Activated naive CD8-positive, alpha-beta T cell (primary cell): ENCODE results near the gene TJP2.

Experiments used
- H3K27ac Mint-ChIP-seq: one replicate; pipeline ENCODE4 v1.8.0; 2021; ENCODE audit warnings: mixed read lengths
- H3K27me3 Mint-ChIP-seq: one replicate; pipeline ENCODE4 v1.8.0; 2021; ENCODE audit warnings: mixed read lengths
- H3K36me3 Mint-ChIP-seq: one replicate; pipeline ENCODE4 v1.8.0; 2021; ENCODE audit warnings: mixed read lengths
- H3K4me1 Mint-ChIP-seq: one replicate; pipeline ENCODE4 v1.8.0; 2021; ENCODE audit warnings: low read depth, mixed read lengths
- H3K4me3 Mint-ChIP-seq: one replicate; pipeline ENCODE4 v1.8.0; 2021; ENCODE audit warnings: mild to moderate bottlenecking, mixed read lengths
- H3K9me3 Mint-ChIP-seq: one replicate; pipeline ENCODE4 v1.8.0; 2021; ENCODE audit warnings: low read depth, mixed read lengths

Gene TJP2

GRCh38 chr9:69253057-69253456 lies 79.0 kb downstream of the TJP2 start:
- Mint-ChIP-seq H3K9me3 (no peaks in the 10 kb centered on the region), H3K36me3 (peaks cover 2% of the 10 kb centered on the region), H3K27me3 (no peaks in the 10 kb centered on the region), H3K27ac (no peak overlapping the region), H3K4me1 (no peaks in the 10 kb centered on the region), H3K4me3 (no peak overlapping the region)

- Mint-ChIP-seq H3K4me3 (no peak overlapping the region), H3K27me3 (no peaks in the 10 kb centered on the region), H3K9me3 (no peaks in the 10 kb centered on the region), H3K36me3 (no peaks in the 10 kb centered on the region), H3K27ac (no peak overlapping the region), H3K4me1 (no peaks in the 10 kb centered on the region)
These were observed 80.1 kb downstream of the TJP2 start for GRCh38 chr9:69254223-69254622.

- no peaks in the 10 kb centered on the region for H3K9me3 Mint-ChIP-seq
- no peaks in the 10 kb centered on the region for H3K27me3 Mint-ChIP-seq
- H3K4me1 Mint-ChIP-seq = no peaks in the 10 kb centered on the region
- H3K27ac Mint-ChIP-seq = no peak overlapping the region
- no peaks in the 10 kb centered on the region for H3K36me3 Mint-ChIP-seq
- H3K4me3 Mint-ChIP-seq = no peak overlapping the region
These were observed 81.5 kb downstream of the TJP2 start for GRCh38 chr9:69255591-69255990.

GRCh38 chr9:69258551-69258950 lies 84.5 kb downstream of the TJP2 start:
- Mint-ChIP-seq H3K9me3 (no peaks in the 10 kb centered on the region), H3K4me1 (no peaks in the 10 kb centered on the region), H3K27ac (no peak overlapping the region), H3K4me3 (no peak overlapping the region), H3K36me3 (no peaks in the 10 kb centered on the region), H3K27me3 (peaks cover 2% of the 10 kb centered on the region)

GRCh38 chr9:69260161-69260560 lies 86.1 kb downstream of the TJP2 start:
- no peak overlapping the region for H3K4me3 Mint-ChIP-seq
- no peaks in the 10 kb centered on the region for H3K36me3 Mint-ChIP-seq
- H3K4me1 Mint-ChIP-seq = no peaks in the 10 kb centered on the region
- H3K9me3 Mint-ChIP-seq = no peaks in the 10 kb centered on the region
- peaks cover 8% of the 10 kb centered on the region for H3K27me3 Mint-ChIP-seq
- H3K27ac Mint-ChIP-seq = no peak overlapping the region

- H3K27ac Mint-ChIP-seq = no peak overlapping the region
- H3K4me3 Mint-ChIP-seq = no peak overlapping the region
- H3K9me3 Mint-ChIP-seq = no peaks in the 10 kb centered on the region
- no peaks in the 10 kb centered on the region for H3K36me3 Mint-ChIP-seq
- peaks cover 14% of the 10 kb centered on the region for H3K27me3 Mint-ChIP-seq
- H3K4me1 Mint-ChIP-seq = no peaks in the 10 kb centered on the region
These were observed 87.6 kb downstream of the TJP2 start for GRCh38 chr9:69261636-69262035.

- H3K36me3 Mint-ChIP-seq = no peaks in the 10 kb centered on the region
- H3K27me3 Mint-ChIP-seq = peaks cover 16% of the 10 kb centered on the region
- H3K4me1 Mint-ChIP-seq = no peaks in the 10 kb centered on the region
- no peak overlapping the region for H3K27ac Mint-ChIP-seq
- H3K9me3 Mint-ChIP-seq = no peaks in the 10 kb centered on the region
- no peak overlapping the region for H3K4me3 Mint-ChIP-seq
These were observed 90.4 kb downstream of the TJP2 start for GRCh38 chr9:69264526-69264925.

- H3K9me3 Mint-ChIP-seq = no peaks in the 10 kb centered on the region
- no peak overlapping the region for H3K27ac Mint-ChIP-seq
- H3K36me3 Mint-ChIP-seq = no peaks in the 10 kb centered on the region
- no peaks in the 10 kb centered on the region for H3K4me1 Mint-ChIP-seq
- peaks cover 17% of the 10 kb centered on the region for H3K27me3 Mint-ChIP-seq
- no peak overlapping the region for H3K4me3 Mint-ChIP-seq
These were observed 91.8 kb downstream of the TJP2 start for GRCh38 chr9:69265891-69266290.

GRCh38 chr9:69272212-69272611 lies 98.1 kb downstream of the TJP2 start:
- Mint-ChIP-seq H3K36me3 (peaks cover 3% of the 10 kb centered on the region), H3K9me3 (peaks cover 4% of the 10 kb centered on the region), H3K27ac (no peak overlapping the region), H3K4me3 (no peak overlapping the region), H3K27me3 (peaks cover 9% of the 10 kb centered on the region), H3K4me1 (no peaks in the 10 kb centered on the region)

GRCh38 chr9:69273161-69273560 lies 99.1 kb downstream of the TJP2 start:
- Mint-ChIP-seq H3K36me3 (peaks cover 3% of the 10 kb centered on the region), H3K4me3 (no peak overlapping the region), H3K4me1 (no peaks in the 10 kb centered on the region), H3K27me3 (peaks cover 9% of the 10 kb centered on the region), H3K9me3 (peaks cover 4% of the 10 kb centered on the region), H3K27ac (no peak overlapping the region)

GRCh38 chr9:69276775-69277174 lies 102.7 kb downstream of the TJP2 start:
- Mint-ChIP-seq H3K4me3 (no peak overlapping the region), H3K27ac (no peak overlapping the region), H3K4me1 (no peaks in the 10 kb centered on the region), H3K9me3 (peaks cover 7% of the 10 kb centered on the region), H3K27me3 (peaks cover 9% of the 10 kb centered on the region), H3K36me3 (peaks cover 3% of the 10 kb centered on the region)

- peaks cover 7% of the 10 kb centered on the region for H3K9me3 Mint-ChIP-seq
- no peaks in the 10 kb centered on the region for H3K4me1 Mint-ChIP-seq
- peaks cover under 1% of the 10 kb centered on the region for H3K36me3 Mint-ChIP-seq
- H3K27ac Mint-ChIP-seq = no peak overlapping the region
- H3K27me3 Mint-ChIP-seq = peaks cover 13% of the 10 kb centered on the region
- no peak overlapping the region for H3K4me3 Mint-ChIP-seq
These were observed 105.1 kb downstream of the TJP2 start for GRCh38 chr9:69279084-69279731.

- Mint-ChIP-seq H3K27ac (no peak overlapping the region), H3K4me1 (no peaks in the 10 kb centered on the region), H3K27me3 (peaks cover 14% of the 10 kb centered on the region), H3K9me3 (peaks cover 3% of the 10 kb centered on the region), H3K36me3 (no peaks in the 10 kb centered on the region), H3K4me3 (no peak overlapping the region)
These were observed 105.7 kb downstream of the TJP2 start for GRCh38 chr9:69279733-69280132.

- Mint-ChIP-seq H3K4me3 (no peak overlapping the region), H3K4me1 (no peaks in the 10 kb centered on the region), H3K9me3 (peaks cover 3% of the 10 kb centered on the region), H3K36me3 (peaks cover 2% of the 10 kb centered on the region), H3K27ac (no peak overlapping the region), H3K27me3 (peaks cover 26% of the 10 kb centered on the region)
These were observed 108.9 kb downstream of the TJP2 start for GRCh38 chr9:69283003-69283402.

GRCh38 chr9:69292078-69292477 lies 118.0 kb downstream of the TJP2 start:
- Mint-ChIP-seq H3K27me3 (peaks cover 5% of the 10 kb centered on the region), H3K27ac (no peak overlapping the region), H3K36me3 (no peaks in the 10 kb centered on the region), H3K9me3 (no peaks in the 10 kb centered on the region), H3K4me1 (no peaks in the 10 kb centered on the region), H3K4me3 (no peak overlapping the region)

GRCh38 chr9:69293156-69293555 lies 119.1 kb downstream of the TJP2 start:
- Mint-ChIP-seq H3K36me3 (no peaks in the 10 kb centered on the region), H3K9me3 (no peaks in the 10 kb centered on the region), H3K27ac (no peak overlapping the region), H3K4me1 (no peaks in the 10 kb centered on the region), H3K27me3 (peaks cover 2% of the 10 kb centered on the region), H3K4me3 (no peak overlapping the region)
